Measurements from ENCODE around the gene PDX1.

DNA sequence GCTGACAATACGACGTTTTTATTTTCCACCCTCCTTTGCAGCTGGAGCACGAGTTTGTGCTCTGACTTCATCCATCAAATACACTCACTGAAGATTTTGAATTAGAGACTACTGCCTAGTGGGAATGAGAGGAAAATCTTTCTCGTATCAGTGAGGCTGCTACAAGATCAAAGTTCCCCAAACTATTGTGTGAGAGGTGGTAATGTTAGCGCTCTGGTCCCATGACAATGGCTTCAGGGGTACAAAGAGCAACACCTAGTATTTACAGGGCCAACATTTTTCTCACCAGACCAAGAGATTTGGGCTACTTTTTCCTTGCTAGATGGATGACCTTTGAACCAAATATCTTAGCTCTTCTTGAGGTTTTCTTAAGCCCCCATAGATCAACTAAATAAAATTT is 30.3 kb upstream of the PDX1 start:
- TF ChIP-seq, protein P1, sequence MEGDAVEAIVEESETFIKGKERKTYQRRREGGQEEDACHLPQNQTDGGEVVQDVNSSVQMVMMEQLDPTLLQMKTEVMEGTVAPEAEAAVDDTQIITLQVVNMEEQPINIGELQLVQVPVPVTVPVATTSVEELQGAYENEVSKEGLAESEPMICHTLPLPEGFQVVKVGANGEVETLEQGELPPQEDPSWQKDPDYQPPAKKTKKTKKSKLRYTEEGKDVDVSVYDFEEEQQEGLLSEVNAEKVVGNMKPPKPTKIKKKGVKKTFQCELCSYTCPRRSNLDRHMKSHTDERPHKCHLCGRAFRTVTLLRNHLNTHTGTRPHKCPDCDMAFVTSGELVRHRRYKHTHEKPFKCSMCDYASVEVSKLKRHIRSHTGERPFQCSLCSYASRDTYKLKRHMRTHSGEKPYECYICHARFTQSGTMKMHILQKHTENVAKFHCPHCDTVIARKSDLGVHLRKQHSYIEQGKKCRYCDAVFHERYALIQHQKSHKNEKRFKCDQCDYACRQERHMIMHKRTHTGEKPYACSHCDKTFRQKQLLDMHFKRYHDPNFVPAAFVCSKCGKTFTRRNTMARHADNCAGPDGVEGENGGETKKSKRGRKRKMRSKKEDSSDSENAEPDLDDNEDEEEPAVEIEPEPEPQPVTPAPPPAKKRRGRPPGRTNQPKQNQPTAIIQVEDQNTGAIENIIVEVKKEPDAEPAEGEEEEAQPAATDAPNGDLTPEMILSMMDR (IDR thresholded peaks at IDR 0.05; ENCODE audit: insufficient read depth, low read length, poor library complexity, severe bottlenecking), result no peak
- no peak for TF ChIP-seq EZH2phosphoT487 (conservative IDR thresholded peaks at IDR 0.05; ENCODE audit: low read length)

All from SU-DHL-6 (cell line).